ENCODE measurements around the gene CSGALNACT2.
"Not testable (repeated sequence)": the region's sequence is repeated elsewhere in the genome, so short reads cannot be mapped to it uniquely, and the experiment has no call there.

CSGALNACT2 gene, protein sequence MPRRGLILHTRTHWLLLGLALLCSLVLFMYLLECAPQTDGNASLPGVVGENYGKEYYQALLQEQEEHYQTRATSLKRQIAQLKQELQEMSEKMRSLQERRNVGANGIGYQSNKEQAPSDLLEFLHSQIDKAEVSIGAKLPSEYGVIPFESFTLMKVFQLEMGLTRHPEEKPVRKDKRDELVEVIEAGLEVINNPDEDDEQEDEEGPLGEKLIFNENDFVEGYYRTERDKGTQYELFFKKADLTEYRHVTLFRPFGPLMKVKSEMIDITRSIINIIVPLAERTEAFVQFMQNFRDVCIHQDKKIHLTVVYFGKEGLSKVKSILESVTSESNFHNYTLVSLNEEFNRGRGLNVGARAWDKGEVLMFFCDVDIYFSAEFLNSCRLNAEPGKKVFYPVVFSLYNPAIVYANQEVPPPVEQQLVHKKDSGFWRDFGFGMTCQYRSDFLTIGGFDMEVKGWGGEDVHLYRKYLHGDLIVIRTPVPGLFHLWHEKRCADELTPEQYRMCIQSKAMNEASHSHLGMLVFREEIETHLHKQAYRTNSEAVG

DNA sequence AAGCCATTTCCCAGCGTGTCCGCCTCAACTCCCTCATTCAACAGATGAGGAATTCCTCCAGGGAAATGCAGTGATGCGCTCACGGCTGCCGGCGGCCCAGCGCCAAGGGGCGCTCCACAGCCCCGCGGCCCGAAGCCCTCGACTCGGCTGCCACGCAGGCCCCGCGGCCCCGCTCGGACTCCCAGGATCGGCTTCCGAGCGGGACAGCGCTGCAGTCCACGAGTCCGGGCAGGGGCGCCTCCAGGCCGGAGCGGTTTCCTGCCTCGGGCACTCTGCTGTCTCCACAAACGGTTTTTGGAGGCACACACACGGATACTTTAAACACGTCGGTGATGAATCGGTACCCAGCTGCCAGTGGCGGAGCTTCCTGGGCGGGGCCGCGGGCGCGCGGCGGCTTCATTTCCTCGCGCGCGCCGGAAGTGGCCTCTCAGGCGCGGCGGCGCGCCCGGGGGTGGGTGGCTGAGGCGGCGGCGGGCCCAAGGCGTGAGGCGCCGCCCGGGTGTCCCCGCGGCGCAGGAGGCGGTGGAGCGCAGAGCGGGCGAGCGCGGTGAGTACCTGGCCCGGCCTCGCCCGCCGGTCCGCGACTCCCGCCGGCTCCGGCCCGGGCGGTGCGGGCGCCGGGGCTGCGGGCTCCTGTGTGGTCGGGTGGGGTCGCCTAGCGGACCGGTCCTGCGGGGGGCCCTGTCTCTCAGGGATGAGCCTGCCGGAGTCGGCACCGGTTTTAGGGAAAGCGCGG, at the start of gene CSGALNACT2:
Gene CSGALNACT2, plus strand, starts transcription at position 425 of the 736 bp plus-strand sequence. CDS start 16,705 bp downstream, outside the sequence.
- peak; percentile 65 to 81 for DNase-seq

DNA sequence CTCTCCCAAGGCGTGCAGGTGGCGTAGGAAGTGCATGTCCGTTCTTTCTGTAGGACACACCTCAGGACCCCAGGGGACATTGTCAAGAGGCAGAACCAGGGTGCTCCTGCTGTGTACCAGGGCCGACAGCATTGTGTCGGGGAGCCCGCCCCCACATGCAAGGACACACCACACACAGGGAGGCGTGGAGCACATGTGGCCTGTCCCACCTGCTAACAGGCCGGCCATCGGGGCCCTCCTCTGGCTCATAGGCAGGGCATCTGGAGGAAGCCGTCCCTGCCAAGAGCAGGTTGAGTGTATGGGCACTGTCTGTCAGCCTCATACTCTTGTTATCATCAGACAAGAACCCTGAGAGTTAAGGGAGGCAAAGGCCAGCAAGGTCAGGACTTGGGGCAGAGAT, 48.7 kb upstream of the CSGALNACT2 start:
- no peak for DNase-seq

DNA sequence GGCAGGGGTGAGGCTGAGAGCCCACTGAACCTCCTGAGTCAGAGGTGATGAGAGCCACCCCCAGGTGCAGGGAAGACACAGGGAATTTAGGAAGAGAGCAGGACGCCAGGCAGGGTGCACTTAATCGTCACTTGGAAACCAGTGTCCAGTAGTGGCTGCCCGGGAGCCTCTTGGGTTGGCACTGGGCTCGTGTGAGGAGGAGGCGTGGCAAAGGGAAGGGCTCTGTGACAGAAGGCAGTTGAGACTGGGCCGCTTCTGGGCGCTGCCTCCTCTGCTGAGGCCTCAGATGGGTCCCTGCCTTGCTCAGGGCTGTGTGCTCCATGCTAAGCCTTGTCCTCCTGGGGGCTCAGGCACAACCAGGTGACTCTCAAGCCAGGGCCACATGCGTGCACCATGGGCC, 48.1 kb upstream of the CSGALNACT2 start:
- no peak for DNase-seq

DNA sequence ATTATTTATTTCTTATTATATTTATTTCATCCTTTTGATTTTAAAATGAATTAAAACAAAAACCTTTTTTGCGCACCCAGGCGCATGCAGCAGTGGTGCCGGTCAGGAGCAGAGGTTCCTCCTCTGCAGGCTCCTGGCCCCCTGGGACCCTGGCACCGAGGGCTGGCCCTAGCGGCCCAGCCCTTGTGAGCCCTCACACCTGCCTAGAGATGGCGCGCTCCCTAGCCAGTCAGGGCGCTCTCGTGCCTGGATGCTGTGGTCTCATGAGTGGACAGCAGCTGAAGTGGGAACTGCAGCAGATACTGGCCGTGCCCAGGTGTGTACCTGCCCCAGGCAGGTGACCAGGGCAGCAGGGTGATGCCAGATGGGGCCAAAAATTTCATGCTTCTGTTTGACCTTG, 47.6 kb upstream of the CSGALNACT2 start:
- no peak for DNase-seq

DNA sequence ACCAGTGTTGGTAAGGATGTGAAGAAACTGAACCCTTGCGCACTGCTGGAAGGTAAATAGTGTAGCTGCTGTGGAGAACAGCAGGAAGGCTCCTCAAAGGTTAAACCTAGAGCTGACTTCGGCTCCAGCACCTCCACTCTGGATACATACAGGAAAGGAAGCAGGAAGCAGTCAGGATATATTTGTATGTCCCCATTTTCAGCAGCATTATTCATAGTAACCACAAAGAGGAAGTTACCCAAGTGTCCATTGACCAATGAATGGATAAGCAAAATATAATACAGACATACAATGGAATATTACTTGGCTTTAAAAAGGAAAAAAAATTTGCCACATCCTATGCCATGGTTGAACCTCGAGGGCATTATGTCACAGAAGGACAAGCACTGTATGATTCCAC, 46.4 kb upstream of the CSGALNACT2 start:
- DNase-seq: peak in 1 of 2 donors; percentile 46

DNA sequence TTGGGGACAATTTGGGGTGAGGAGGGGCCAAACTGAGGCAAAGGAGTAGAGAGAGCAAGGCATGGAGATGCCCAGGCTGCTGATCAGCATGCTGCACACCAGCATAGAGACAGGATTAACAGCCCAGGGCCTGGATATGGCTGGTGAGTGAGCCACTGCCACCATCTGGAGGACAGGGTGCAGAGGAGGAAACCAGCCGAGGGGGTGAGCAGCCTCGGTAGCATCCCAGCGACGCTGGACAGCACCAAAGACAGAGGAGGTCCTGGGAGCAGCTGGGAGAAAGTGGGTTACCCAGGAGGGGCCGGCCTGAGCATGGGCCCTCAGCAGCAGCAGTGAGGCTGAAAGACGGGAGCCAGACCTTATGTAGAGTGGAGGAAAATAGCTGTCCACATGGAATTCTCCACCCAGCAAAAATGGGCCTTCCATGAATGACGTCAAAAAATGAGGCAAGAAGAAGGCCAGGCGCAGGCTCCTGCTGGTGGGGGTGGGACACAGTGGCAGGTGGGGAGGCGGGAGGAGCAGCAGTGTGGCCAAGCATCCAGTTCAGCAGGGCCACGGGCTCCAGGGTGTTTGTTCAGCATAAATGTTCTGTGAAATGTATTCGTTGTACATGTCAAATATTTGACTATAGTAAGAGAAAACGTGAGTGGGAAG, 44.7 kb upstream of the CSGALNACT2 start:
- DNase-seq: peak in 1 of 2 donors; percentile 4

DNA sequence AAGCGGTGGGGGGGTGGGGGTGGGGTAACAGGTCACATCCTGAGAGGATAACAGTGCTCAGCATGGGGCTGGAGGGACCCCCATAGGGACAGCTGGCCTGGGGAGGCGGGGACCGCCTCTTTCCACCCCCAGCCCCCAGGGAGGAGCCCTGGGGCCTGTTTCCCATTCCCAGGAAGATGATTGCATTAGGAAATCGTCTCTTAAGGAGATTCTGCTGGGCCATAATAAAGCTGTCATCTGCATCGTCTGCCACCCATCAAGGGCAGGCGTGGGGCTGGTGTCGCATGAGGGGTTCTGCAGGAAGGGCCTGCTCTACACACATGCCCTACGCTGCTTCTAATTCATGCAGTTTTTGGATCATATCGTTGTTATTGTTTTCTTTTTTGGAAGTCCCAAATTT, 44.2 kb upstream of the CSGALNACT2 start:
- no peak for DNase-seq

DNA sequence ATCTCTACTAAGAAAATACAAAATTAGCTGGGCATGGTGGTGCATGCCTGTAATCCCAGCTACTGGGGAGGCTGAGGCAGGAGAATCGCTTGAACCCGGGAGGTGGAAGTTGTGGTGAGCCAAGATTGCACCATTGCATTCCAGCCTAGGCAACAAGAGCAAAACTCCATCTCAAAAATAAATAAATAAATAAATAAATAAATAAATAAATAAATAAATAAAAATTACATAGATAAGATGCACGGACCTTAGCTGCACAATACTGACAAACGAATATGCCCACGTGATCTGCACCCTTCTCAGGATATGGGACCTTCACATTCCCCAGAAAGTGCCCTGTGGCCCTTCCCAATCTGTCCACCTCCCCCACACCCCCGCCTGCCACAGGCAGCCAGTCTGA, 38.9 kb upstream of the CSGALNACT2 start:
- not testable (repeated sequence) for DNase-seq

DNA sequence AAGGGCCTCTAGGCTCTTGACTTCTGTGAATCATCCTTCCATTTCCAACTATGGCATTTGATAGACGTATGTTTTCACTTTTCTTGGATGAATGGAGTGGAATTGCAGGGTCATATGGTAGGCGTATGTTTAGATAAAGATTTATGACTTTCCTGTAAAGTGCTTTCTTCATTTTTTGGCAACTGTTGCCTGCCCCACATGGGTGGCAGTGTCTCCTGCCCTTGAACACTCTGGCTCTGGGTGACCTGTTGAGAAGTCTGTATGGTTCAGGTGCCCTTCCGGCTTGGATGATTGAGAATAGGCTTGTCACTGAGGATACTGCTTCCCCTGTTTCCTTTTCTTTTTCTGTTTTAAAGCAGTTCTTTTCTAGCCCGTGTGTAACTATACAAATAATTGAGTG, 38.3 kb upstream of the CSGALNACT2 start:
- no peak for DNase-seq

DNA sequence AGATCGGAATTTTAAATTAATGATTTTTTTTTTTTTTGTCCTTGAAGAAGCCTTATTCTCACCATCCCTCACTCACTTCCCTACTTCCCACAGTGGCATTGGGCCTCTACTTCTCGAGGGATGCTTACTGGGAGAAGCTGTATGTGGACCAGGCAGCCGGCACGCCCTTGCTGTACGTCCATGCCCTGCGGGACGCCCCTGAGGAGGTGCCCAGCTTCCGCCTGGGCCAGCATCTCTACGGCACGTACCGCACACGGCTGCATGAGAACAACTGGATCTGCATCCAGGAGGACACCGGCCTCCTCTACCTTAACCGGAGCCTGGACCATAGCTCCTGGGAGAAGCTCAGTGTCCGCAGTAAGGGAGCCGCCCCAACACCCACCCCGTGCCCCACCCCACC, 37.9 kb upstream of the CSGALNACT2 start:
- DNase-seq: no peak

DNA sequence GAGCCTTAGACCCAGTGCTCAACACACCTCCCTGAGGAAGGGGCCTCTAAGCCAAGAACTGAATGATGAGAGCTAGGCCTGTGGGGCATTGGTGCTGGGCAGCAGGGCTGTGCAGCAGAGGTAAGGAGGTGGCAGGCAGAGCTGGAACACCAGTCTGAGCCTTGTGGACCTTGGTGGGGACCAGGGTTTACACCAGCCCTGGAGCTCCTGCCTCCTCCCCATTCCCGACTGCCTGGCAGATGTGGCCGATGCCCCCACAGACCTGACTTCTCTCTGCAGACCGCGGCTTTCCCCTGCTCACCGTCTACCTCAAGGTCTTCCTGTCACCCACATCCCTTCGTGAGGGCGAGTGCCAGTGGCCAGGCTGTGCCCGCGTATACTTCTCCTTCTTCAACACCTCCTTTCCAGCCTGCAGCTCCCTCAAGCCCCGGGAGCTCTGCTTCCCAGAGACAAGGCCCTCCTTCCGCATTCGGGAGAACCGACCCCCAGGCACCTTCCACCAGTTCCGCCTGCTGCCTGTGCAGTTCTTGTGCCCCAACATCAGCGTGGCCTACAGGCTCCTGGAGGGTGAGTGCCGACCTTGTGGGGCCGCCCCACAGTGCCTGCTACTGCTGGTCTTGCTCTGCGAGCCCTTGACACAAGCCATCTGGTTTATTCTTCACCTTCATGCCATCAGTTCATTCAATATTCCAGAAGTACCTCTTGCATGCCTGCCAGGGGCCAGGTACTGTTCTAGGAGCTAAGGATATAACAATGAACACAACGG, 36.0 kb upstream of the CSGALNACT2 start:
- DNase-seq: no peak

DNA sequence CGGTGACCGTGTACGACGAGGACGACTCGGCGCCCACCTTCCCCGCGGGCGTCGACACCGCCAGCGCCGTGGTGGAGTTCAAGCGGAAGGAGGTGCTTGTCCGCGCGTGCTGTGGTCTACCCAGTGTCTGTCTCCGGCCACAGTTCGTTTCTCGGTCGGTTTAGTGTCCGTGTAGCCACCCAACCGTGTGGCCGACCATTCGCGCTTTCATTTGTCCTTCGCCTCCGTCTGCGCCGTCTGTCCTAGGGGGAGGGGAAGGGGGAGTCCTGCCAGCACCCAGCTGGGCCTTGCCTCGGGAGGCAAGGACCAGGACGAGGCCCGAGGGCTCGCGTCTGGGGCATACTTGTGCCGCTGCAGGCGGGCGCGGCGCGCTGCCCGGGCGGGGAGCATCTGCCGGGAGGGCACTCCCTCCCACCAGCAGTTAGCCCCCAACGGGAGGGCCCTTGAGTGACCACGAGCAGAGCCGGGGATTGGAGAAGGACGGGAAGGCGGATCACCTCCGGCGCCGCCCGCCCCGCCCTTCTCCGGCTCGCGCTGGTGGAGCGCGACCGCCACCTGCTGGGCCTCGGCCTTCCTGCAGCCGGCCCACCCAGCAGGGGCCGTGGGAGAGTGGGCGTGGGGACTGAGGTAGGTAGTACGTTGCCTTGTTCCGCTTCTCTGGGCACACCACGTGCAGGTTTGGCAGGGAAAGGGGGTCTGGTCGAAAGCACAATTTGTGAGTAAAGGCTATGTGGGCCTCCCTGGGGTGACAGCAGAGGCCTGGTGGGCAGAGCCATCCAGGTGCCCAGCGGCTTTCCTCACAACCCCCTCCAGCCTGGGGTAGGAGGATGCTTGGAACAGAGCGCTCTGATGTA, 32.9 kb upstream of the CSGALNACT2 start:
- DNase-seq: peak; percentile 45 to 66

DNA sequence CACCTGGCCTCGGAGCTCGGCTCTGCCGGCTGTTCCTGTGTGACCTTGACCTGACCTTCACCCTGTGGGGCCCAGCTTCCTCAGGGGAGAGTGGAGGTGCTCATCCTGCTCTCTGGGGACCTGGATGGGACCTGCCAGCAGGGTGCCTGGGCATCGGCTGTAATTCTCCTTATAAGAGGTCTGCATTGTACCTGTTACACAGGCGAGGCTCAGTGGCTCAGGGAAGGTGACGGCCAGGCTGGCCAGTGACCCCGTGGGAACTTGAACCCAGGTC, 32.4 kb upstream of the CSGALNACT2 start:
- DNase-seq: no peak

DNA sequence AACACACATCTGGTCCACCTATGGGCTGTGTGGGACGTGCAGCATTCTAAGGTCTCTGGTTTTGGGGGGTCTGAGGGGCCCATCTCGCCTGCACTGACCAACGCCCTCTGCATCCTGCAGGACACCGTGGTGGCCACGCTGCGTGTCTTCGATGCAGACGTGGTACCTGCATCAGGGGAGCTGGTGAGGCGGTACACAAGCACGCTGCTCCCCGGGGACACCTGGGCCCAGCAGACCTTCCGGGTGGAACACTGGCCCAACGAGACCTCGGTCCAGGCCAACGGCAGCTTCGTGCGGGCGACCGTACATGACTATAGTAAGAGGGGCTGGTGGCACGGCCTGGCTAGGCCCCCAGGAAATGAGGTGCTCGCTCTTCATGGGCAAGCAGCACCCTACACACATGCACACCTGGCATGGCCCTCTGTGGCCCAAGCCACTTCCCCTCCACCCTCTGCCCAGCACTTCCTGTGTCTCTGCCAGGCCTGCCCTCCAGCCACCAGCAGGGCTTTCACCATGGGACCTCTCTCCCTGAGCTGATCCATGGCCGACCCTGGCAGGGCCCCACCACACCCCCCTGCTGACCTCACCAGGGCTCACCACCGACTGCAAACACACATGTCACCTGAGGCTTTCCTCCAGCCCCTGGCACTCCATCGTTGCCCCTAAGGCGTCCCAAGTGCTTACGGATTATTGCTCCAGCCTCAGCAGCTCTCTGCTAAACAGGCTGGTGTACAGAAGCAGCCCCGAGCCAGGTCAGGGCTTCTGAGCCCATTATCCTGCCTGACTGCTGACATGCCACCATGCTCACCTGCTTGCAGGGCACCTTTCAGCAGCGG, 31.8 kb upstream of the CSGALNACT2 start:
- DNase-seq: no peak

DNA sequence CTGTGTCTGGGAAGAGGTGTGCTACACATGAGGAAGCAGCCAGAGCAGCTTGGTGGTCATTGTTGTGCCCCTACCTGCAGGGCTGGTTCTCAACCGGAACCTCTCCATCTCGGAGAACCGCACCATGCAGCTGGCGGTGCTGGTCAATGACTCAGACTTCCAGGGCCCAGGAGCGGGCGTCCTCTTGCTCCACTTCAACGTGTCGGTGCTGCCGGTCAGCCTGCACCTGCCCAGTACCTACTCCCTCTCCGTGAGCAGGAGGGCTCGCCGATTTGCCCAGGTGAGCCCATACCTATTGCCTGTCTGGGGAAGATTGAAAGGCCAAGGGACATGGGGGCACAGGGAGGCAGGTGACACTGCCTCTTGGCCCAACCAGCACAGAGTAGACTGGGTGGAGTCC, 29.3 kb upstream of the CSGALNACT2 start:
- DNase-seq: no peak

DNA sequence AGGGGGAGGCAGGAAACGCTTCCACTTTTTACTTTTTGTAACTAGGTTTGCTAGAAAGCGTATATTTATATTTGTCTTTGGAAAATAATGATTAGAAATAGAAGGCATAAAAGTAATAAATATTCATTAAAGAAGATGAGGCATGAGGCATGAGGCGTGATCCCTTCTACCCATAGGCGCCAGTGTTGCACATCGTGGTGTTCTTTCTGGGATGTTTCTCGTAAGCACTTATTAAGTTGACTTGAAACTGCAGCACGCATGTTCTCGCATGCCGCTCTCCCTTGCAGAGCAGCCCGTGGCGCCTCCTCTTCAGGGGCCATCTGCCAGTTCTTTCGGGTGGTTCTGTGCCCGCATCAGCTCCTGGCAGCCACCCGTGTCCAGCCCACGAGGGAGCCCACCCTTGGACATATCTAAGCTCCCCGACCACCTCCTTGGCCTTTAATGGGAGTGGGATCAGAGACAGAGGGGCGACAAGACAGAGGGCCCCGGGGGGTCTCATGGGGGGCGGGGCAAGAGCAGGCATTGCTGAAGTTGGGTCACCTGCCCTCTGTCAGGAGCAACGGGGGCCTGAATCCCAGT, 28.5 kb upstream of the CSGALNACT2 start:
- DNase-seq: no peak

DNA sequence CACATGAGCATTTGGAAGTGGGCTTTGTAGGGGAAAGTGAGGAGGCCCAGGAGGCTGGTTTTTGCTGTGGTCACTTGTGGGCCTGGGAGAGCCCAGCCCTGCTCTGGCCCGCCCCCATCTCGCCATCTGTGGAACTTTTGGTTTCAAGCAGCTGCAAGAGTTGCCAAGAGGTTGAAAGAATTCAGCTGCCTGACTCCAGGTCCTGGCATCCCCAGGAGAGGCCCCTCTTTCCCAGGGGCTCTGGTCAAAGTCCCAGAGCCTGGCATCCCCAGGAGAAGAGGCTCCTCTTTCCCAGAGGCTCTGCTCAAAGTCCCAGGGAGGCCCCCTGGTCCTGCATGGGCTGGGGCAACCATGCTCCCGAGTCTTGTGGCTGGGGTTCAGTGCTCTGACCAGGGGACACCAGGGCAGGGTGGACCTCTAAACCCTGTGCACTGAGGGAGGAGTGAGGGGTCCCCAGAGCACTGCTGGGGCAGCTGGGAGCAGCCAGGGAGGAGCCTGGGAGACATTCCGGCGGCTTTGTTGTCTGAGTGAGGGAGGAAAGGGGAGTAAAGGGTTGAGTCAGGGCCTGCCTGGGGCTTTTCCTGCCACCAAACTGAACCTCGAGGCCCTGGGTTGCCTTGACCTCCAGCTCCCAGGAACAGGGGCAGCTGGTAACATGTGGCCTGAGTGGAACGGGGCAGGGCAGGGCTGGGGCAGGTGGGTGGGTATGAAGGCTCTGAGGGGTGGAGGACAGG, 27.7 kb upstream of the CSGALNACT2 start:
- DNase-seq: no peak

DNA sequence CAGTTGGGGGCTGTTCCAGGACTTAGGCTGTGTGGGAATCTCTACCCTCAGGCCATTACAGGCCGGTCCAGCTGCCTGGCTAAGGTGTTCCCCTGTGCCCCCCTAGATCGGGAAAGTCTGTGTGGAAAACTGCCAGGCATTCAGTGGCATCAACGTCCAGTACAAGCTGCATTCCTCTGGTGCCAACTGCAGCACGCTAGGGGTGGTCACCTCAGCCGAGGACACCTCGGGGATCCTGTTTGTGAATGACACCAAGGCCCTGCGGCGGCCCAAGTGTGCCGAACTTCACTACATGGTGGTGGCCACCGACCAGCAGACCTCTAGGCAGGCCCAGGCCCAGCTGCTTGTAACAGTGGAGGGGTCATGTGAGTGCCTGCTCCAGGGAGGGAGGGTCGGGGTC, 27.1 kb upstream of the CSGALNACT2 start:
- DNase-seq: no peak

DNA sequence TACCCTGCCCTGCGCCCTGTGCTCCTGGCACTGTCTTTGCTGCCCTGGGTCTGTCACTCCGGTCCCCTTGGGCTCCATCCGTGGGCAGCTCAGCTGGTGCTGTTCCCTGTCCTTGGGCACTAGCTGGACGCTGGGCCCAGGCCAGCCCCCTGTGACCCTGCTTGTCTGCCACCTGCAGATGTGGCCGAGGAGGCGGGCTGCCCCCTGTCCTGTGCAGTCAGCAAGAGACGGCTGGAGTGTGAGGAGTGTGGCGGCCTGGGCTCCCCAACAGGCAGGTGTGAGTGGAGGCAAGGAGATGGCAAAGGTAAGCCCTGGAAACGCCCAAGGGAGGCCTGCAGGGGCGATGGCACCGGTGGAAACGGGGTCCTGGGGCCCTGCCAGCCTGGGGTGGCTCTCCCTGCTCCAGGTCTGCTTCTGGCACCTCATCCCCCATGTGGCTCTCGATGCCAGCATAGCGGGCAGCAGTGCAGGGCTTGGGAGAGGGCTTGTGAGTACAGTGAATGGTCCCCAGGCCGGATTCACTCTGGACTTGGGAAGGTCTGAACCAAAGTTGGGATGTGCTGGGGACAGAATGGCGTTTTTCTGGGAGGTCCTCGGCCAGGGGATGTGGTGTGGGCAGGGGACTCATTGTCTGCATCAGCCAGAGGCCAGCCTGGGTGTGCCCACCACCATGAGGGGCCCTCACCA, 26.2 kb upstream of the CSGALNACT2 start:
- DNase-seq: no peak

Measured in bone marrow (tissue), 2 donors.